ENCODE measurements around the gene ZNF853. TPM values are rescaled to one million over a fixed set of nuclear protein-coding genes. Genes with fewer than 3 reads are reported as not detected.

The ZNF853 gene
- total RNA-seq, 1 experiment from 2014 or later, result 1.4 TPM

- BruUV-seq (replicated peaks), result no TSS peak
- H3K4me1 ChIP-seq (ENCODE audit: control insufficient read depth, insufficient read depth, low read length), result peaks cover 8% of the 10 kb centered on the region
- H3K9me3 ChIP-seq (ENCODE audit: control insufficient read depth, insufficient read depth, low read depth, low read length), result no peaks in the 10 kb centered on the region
- DNase-seq (ENCODE audit: low read depth, low spot score) (no peak), ATAC-seq (no peak)
- no peak for TF ChIP-seq CTCF (IDR thresholded peaks at IDR 0.05)
- TF ChIP-seq TCF7L2 (IDR thresholded peaks at IDR 0.05; ENCODE audit: low read depth, low read length), result no peak
- TF ChIP-seq POLR2AphosphoS5 (IDR thresholded peaks at IDR 0.05; ENCODE audit: low read depth, low read length), result no peak
- no peak for TF ChIP-seq SIN3A (IDR thresholded peaks at IDR 0.05; ENCODE audit: borderline replicate concordance, insufficient read depth, low read depth, low read length)
- TF ChIP-seq REST (IDR thresholded peaks at IDR 0.05; ENCODE audit: insufficient read depth in 1 of 2, low read depth in 2 of 2, low read length in 1 of 2), result no peak
- peaks cover 4% of the 10 kb centered on the region; the same call in 1 of the 2 replicates for H3K36me3 ChIP-seq (ENCODE audit: control insufficient read depth, insufficient read depth, low read length)
- intact Hi-C loops (cut with micrococcal nuclease; ENCODE audit: unreplicated experiment), result no loop called here
- ChIA-PET POLR2A (no interaction called here), CTCF (no interaction called here)
- no peak overlapping the region for H3K27ac ChIP-seq (ENCODE audit: low read length)
- H3K27me3 ChIP-seq (ENCODE audit: control insufficient read depth, insufficient read depth, low read length), result no peaks in the 10 kb centered on the region
- H3K4me3 ChIP-seq (ENCODE audit: low read depth in 2 of 2, low read length in 2 of 2), result no peak overlapping the region
- in situ Hi-C loops (cut with HindIII; ENCODE audit: low pct_unique_long_range_greater_than_20kb, low sequenced_read_pairs), result no loop called here
These were observed 26.1 kb downstream of the ZNF853 start for GRCh38 chr7:6641305-6642035.

GRCh38 chr7:6642239-6642839 lies 26.9 kb downstream of the ZNF853 start:
- DNase-seq (ENCODE audit: low read depth, low spot score) (no peak), ATAC-seq (no peak)
- in situ Hi-C loops (cut with HindIII; ENCODE audit: low pct_unique_long_range_greater_than_20kb, low sequenced_read_pairs) (no loop called here), intact Hi-C loops (cut with micrococcal nuclease; ENCODE audit: unreplicated experiment) (no loop called here)
- TF ChIP-seq CTCF (IDR thresholded peaks at IDR 0.05), result no peak
- no peak for TF ChIP-seq TCF7L2 (IDR thresholded peaks at IDR 0.05; ENCODE audit: low read depth, low read length)
- no peak for TF ChIP-seq REST (IDR thresholded peaks at IDR 0.05; ENCODE audit: insufficient read depth in 1 of 2, low read depth in 2 of 2, low read length in 1 of 2)
- TF ChIP-seq POLR2AphosphoS5 (IDR thresholded peaks at IDR 0.05; ENCODE audit: low read depth, low read length), result no peak
- no peak for TF ChIP-seq SIN3A (IDR thresholded peaks at IDR 0.05; ENCODE audit: borderline replicate concordance, insufficient read depth, low read depth, low read length)
- Histone ChIP-seq H3K27me3 (ENCODE audit: control insufficient read depth, insufficient read depth, low read length) (no peaks in the 10 kb centered on the region), H3K4me1 (ENCODE audit: control insufficient read depth, insufficient read depth, low read length) (peaks cover 7% of the 10 kb centered on the region), H3K9me3 (ENCODE audit: control insufficient read depth, insufficient read depth, low read depth, low read length) (no peaks in the 10 kb centered on the region), H3K4me3 (ENCODE audit: low read depth in 2 of 2, low read length in 2 of 2) (no peak overlapping the region), H3K36me3 (ENCODE audit: control insufficient read depth, insufficient read depth, low read length) (peaks cover 4% of the 10 kb centered on the region; the same call in 1 of the 2 replicates), H3K27ac (ENCODE audit: low read length) (no peak overlapping the region)
- ChIA-PET CTCF (no interaction called here), POLR2A (no interaction called here)
- BruUV-seq (replicated peaks), result no TSS peak
